SIG-M5 treated with dmso at 0.1 percent for 504 hours (cell line): ENCODE measurements around the gene TRPV4.
"Not testable (repeated sequence)": the region's sequence is repeated elsewhere in the genome, so short reads cannot be mapped to it uniquely, and the experiment has no call there.

ENCODE experiments used
- DNase-seq: peaks from one replicate; lab custom pipeline; 2025; ENCODE audit not compliant: unreplicated experiment; lab: John Stamatoyannopoulos, UW

TRPV4 gene

GRCh38 chr12:109861689-109862314, 28.6 kb upstream of the TRPV4 start:
- no peak for DNase-seq

DNA sequence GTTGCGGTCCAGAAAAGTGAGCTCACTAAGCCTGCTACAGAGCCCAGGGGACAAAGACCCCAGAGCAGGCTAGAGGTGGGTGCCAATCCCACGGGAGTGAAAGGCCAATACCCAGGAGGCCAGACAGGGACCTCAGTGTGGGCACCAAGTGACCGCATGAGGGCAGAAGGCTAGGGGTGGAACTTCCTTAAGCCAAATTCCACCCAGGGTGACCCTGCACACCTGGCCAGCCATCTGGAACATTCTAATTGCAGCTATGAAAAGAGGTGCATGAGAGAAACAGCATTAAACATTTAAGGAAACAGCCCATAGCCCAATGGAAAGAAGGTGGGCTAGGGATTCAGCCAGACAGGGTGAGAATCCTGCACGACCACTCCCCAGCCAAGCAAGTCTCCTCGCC, 27.8 kb upstream of the TRPV4 start:
- DNase-seq = no peak

- DNase-seq = no peak
Observed at GRCh38 chr12:109858764-109859163, 25.6 kb upstream of the TRPV4 start.

DNA sequence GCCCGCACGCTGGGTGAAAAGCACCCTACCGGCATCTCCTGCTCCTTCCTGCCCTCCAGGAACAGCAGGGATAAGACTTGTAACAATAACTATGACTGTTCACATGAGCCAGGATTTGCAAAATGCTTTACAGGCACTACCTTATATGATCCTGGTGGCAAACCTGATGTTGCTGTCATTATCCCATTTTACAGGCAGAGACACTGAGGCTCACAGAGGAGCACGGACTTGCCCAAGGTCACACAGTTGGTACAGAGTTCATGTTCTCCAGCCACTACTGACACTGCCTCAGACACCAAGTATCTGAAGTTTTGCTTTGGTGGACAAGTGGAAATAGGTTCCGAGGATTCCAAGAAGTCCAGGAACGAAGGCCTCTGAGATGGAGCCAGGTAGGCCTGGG, 24.5 kb upstream of the TRPV4 start:
- DNase-seq = no peak

DNA sequence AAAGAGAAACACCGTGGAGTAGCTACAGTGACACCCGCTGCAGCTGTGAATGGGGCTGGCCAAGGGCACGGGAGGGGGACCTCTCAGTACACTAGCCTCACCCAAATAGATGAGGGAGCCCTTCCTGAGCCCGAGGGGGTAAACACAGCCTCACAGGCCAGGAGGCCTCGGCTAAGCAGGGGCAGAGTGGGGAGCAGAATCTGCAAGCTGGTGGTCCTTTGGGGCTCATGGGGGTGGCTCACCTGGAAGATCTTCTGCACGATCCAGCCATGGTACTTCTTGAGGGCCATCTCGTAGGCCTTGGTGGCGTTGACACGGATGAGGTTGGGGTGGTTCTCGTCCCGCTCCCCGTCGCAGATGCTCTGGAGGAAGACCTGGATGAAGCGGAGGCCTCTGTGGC, 22.2 kb upstream of the TRPV4 start:
- DNase-seq = no peak

DNA sequence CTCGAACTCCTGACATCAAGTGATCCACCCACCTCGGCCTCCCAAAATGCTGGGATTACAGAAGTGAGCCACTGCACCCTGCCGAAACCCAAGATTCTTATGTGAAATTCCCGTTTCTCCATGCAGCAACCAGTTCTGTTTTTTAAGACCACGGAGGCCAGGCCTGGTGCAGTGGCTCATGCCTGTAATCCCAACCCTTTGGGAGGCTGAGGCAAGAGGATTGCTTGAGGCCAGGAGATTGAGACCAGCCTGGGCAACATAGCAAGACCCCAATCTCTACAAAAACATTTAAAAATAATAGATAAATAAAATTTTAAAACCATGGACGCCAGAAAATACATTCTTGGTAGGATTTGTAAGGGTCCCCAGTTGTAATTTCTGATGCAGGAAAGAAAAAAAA, 17.3 kb upstream of the TRPV4 start:
- not testable (repeated sequence) for DNase-seq

DNA sequence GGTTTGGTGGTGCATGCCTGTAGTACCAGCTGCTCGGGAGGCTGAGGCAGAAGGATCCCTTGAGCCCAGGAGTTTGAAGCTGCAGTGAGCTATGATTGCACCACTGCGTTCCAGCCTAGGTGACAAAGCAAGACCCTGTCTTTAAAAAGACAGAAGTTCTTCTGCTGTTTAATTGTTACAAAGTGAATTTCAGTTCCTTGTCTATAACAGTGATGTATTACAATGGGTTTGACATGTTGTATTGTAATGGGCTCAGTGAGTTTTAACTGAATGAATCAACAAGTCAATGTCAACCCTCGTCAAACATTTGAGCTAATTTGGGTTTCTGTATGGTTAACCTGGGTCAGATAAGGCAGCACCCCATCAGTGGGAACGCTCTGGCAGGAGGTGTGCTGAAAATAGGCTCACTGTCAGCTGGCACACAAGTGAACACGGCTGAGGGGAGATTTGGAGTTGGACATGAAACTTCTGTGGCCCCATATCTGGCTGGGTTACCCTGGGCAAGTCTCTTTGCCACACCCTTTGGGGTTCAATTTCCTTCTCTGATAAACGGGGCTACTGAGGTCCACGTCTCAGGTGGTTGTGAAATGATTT, 14.0 kb upstream of the TRPV4 start:
- DNase-seq = peak; percentile 62

- DNase-seq = no peak
Observed at GRCh38 chr12:109845824-109846205, 12.6 kb upstream of the TRPV4 start.

DNA sequence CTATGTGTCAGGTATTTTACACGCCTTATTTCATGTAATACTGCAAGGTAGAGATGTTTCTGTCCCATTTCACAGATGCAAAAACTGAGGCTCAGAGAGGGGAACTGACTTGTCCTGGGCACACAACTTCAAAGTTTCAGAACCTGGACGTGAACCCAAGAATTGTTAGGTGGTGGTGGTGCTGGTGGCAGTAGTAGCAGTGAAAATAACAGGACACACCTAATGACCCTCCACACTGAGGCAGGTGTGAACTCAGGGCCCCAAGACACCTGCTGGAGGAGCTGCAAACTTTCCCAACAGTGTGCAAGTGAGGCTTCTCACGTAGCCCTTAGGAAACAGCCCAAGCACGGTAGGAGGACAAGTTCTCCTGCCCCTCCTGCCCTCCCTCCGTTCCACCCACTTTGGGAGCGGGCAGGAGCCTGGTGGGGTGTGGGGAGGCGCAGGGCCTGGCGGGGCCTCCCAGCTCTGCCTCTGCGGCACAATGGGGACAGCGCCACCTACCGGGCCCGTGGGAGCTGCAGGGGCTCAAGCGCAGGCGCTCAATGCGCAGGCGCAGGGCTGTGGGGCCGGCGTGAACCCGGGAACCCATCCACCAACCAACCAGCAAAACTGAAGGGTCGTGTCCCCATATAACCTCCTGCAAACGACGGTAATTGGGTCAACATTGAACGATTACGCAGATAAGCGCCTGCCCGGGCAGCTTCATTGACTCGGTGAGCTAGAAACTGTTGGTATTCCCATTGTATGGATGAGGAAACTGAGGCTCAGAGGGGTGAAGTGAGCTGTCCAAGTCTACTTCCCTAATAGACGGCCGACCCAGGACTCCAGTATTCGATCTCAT, 12.0 kb upstream of the TRPV4 start:
- DNase-seq = peak; percentile 77

DNA sequence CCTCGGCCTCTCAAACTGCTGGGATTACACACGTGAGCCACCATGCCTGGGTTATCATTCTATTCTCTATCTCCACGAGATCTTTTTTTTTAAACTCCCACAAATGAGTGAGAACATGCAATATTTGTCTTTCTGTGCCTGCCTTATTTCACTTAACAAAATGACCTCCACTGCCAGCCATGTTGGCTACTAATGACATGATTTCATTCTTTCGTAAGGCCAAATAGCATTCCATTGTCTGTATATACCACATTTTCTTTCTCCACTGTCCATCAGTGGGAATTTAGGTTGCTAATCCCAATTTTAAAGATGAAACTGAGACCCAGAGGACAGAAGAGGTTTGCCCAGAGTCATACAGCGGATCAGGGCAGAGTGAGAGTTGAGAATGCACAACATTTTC, 10.9 kb upstream of the TRPV4 start:
- DNase-seq = no peak

GRCh38 chr12:109842021-109842420, 8.8 kb upstream of the TRPV4 start:
- no peak for DNase-seq

DNA sequence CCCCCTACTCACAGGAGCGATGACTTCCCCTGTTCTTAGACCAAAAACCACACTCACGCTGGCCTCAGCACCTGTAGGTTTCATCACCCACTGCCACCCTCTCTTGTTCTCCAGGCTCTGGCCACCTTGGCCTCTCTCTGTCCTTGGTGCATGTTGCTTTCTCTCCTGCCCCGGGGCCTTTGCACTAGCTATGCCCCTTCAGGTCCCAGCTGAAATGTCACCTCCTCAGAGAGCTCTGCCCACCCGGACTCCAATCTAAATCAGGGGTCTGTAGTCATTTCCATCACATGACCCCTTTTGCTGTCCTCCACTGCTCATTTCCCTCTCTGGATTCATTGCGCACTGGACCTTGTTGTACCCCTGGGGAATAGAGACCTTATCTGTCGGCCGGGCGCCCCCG, 8.2 kb upstream of the TRPV4 start:
- no peak for DNase-seq

- no peak for DNase-seq
Observed at GRCh38 chr12:109840305-109841074, 7.3 kb upstream of the TRPV4 start.

- DNase-seq = no peak
Observed at GRCh38 chr12:109839444-109839843, 6.2 kb upstream of the TRPV4 start.

DNA sequence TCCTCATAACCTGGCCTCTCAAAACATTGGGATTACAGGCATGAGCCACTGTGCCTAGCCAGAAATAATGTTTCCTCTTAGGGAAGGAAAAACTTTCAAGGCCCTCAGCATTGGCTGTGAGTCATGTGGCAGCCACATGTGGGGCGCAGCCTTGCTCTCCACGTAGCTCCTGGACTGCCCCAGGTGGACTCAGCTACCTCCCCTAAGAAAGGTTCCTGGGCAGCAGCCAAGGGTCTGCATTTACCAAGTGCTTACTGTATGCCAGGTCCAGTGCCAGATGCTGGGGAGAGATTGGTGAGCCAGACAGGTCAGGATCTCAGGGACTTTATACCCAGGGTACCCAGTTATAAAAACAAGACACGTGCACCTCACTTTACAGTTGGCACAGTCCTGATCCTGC, 3.7 kb upstream of the TRPV4 start:
- no peak for DNase-seq

GRCh38 chr12:109835827-109836226, 2.6 kb upstream of the TRPV4 start:
- DNase-seq = no peak

DNA sequence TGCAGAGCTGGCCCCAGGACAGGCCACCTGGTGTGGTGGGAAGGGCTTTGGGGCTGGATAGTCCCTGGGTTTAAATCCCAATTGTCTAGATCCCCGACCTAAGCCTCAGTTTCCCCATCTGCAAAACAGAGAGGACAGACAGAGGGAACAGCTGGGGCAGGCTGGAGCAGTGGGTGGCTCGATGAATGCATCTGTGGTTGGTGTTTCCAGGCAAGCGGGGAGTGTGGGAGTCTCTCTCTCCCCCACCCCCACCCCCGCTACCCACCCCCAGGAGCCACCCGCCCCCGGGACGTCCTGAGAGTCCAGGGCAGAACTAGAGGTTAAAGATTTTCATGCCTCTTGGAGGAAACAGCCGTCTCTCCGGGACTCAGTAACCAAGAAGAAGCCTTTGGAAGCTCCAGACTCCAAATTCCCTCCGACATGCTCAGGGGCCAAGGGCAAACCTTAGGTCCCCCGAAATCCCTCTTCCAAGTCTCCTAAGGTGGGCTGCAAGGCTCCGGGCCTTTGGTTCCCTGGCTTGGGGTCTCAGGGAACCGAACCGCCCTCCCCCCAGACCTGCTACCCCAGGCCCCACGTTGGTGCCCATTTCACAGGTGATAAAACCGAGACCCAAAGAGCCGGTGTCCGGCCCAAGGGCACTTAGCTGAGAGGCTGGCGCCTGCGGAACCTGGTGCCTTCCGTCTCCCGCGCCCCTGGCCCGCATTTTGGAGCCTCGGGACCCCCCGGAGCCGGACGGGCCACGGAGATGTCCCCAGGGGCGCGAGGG, 474 bp downstream of the TRPV4 start:
- DNase-seq = no peak

GRCh38 chr12:109831929-109832328, 1.3 kb downstream of the TRPV4 start:
- DNase-seq = no peak

GRCh38 chr12:109831365-109831764, 1.8 kb downstream of the TRPV4 start:
- no peak for DNase-seq

DNA sequence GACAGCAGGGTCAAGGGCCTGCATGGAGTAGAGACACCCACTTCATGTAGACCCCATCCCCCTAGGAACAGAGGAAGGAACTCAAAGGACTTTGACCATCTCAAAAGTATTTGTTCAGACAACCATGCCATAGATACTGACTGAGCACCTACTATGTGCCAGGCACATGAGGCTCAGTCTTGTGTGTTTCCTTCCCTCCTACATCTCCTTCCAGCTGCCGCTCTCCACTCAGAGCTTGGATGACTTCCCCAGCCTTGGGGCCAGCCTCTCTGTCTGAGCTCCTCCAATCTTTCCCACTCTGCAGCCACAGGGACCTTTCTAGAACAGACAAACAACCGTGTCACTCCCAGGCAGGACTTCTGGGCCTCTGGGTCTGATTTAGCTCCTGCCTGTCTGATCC, 2.5 kb downstream of the TRPV4 start:
- DNase-seq = no peak

DNA sequence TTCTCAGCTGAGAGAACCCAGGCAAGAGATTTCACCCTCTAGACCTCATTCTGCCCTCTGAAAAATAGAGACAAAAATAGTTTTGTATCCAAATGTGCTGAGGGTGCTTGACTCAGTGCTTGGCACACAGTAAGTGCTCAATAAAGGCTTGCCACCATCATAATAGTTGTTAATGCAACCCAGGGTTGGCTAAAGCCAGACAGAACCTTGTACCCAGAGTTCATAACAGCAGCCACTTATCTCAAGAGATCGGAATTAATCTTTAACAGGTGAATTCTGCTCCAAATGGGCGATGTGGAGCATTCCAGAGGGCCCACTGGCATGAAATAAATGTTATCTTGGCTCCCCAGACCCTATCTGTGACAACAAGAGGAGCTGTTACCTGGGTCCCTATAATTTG, 2.9 kb downstream of the TRPV4 start:
- no peak for DNase-seq
